Measurements from ENCODE around the gene RABGAP1L. TPM values are rescaled to one million over a fixed set of nuclear protein-coding genes. Genes with fewer than 3 reads are reported as not detected.

The RABGAP1L gene
- total and polyA plus RNA-seq, 10 donors, result 30.3 to 125 (median 77.7) TPM

DNA sequence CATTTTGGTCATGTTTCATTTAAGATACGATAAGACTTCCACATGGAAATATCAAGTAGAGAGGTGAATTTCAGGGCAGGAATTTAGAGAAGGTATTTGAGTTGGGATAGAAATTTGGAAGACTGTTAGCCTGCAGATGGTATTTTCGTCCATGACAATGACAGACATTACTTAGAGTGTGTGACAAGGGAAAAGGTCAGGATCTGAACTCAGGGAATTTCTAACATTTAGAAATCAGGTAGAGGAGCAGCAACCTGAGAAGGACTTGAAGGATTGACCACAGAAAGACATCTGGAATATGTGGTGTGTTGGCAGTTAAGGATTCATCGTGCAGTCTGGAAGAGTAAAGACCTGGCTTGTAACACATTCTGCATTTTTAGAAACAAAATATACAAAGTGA is 57.9 kb downstream of the RABGAP1L start:
- Histone ChIP-seq H3K9me3 (peaks cover 0 to 3% (median 0%) of the 10 kb centered on the region in 8 donors), H3K36me3 (peaks cover 0 to 21% (median 2%) of the 10 kb centered on the region in 6 donors), H3K27ac (no peak overlapping the region), H3K4me1 (peaks cover 0 to 44% (median 6%) of the 10 kb centered on the region in 6 donors), H3K4me3 (no peak overlapping the region), H3K27me3 (replicated peaks in 1 of 7) (no peaks in the 10 kb centered on the region)
- no peak for DNase-seq
- intact Hi-C loops (cut with DNase I; ENCODE audit: low total_unique reads), result loop anchor here (5.0 kb wide), 1 partner anchor 795 kb away; no protein-coding TSS in a partner anchor
- 46 to 67% (median 52%) methylated on average over 3 of the region's 3 CpGs for WGBS, 5 donors
- TF ChIP-seq POLR2A (IDR thresholded peaks at IDR 0.05), result no peak
- TF ChIP-seq, protein P1, sequence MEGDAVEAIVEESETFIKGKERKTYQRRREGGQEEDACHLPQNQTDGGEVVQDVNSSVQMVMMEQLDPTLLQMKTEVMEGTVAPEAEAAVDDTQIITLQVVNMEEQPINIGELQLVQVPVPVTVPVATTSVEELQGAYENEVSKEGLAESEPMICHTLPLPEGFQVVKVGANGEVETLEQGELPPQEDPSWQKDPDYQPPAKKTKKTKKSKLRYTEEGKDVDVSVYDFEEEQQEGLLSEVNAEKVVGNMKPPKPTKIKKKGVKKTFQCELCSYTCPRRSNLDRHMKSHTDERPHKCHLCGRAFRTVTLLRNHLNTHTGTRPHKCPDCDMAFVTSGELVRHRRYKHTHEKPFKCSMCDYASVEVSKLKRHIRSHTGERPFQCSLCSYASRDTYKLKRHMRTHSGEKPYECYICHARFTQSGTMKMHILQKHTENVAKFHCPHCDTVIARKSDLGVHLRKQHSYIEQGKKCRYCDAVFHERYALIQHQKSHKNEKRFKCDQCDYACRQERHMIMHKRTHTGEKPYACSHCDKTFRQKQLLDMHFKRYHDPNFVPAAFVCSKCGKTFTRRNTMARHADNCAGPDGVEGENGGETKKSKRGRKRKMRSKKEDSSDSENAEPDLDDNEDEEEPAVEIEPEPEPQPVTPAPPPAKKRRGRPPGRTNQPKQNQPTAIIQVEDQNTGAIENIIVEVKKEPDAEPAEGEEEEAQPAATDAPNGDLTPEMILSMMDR (IDR thresholded peaks at IDR 0.05 in 8 of 11, conservative IDR thresholded peaks at IDR 0.05 in 3 of 11), result no peak
- no peak for TF ChIP-seq POLR2AphosphoS5 (IDR thresholded peaks at IDR 0.05)

DNA sequence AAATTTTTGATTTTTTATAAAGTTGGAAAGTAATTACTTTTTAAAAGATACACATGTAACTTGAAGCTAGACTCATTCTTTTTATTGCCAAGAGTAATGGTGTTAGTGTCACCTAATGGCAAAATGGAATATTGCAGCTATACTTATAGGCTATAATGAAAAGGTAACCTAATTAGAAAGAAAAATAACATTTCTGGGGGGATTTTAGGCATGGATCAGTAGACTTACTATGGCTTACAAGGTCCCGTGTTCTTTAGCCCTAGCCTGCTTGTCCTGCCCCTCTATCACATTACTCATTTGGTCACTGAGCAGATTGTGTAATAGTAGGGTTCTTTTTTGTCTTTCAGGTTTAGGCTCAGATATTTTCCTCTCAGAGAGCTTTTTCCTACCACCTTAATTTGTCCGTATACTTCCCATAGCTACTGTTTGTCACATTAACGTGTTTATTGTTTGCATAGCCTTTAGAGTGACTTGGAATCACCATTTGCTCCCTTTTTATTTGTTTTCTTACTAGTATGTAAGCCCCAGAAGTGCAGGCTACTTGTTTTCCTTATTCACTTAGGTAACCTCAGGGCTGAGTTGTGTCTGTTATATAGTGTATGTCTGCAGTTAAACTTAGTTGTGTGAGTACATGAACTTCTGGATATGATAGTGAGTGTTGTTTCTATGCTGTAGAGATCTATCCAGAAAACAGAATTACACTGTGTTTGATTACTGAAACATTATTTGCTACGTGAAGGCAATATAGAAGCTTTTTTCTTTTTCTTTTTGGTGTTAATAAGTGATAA is 58.7 kb downstream of the RABGAP1L start:
- 45 to 62% (median 53%) methylated on average over 4 of the region's 4 CpGs for WGBS, 5 donors
- no peak overlapping the region for H3K4me3 ChIP-seq
- H3K27me3 ChIP-seq (replicated peaks in 1 of 7), result no peaks in the 10 kb centered on the region
- H3K4me1 ChIP-seq, result peaks cover 0 to 44% (median 6%) of the 10 kb centered on the region in 6 donors
- H3K27ac ChIP-seq, result peak overlapping the region in 1 of 8 donors; percentile 8
- H3K36me3 ChIP-seq, result peaks cover 0 to 29% (median 3%) of the 10 kb centered on the region in 6 donors
- intact Hi-C loops (cut with DNase I; ENCODE audit: low total_unique reads), result loop anchor here (5.0 kb wide), 1 partner anchor 796 kb away; no protein-coding TSS in a partner anchor
- TF ChIP-seq POLR2AphosphoS5 (IDR thresholded peaks at IDR 0.05), result no peak
- TF ChIP-seq, protein P1 (IDR thresholded peaks at IDR 0.05 in 8 of 11, conservative IDR thresholded peaks at IDR 0.05 in 3 of 11), result peak; percentile 23 to 75 (median 68)
- no peak for DNase-seq
- peaks cover 0 to 9% (median 0%) of the 10 kb centered on the region in 8 donors for H3K9me3 ChIP-seq

DNA sequence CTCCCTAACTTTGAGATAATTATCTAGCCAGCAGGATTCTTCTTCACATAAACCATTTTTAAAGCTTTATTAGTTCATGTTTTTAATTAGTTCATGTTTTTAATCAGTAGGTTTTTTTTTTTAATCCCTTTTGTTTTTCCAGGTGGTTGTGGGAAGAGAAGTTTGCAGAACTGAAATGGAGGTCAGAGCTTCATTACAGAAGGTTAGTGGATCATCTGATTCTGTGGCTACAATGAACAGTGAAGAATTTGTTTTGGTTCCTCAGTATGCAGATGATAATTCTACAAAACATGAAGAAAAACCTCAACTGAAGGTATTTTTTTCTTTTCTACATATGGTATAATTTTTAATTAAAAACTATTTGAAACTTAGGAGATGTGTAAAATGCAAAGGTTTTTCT is 59.7 kb downstream of the RABGAP1L start:
- no peak overlapping the region for H3K4me3 ChIP-seq
- TF ChIP-seq POLR2AphosphoS5 (IDR thresholded peaks at IDR 0.05) (no peak), POLR2A (IDR thresholded peaks at IDR 0.05) (no peak)
- TF ChIP-seq, protein P1 (IDR thresholded peaks at IDR 0.05 in 8 of 11, conservative IDR thresholded peaks at IDR 0.05 in 3 of 11), result no peak
- intact Hi-C loops (cut with DNase I; ENCODE audit: low total_unique reads), result loop anchor here (5.0 kb wide), 1 partner anchor 797 kb away; no protein-coding TSS in a partner anchor
- H3K4me1 ChIP-seq, result peaks cover 0 to 44% (median 6%) of the 10 kb centered on the region in 6 donors
- H3K36me3 ChIP-seq, result peaks cover 0 to 29% (median 3%) of the 10 kb centered on the region in 6 donors
- H3K27me3 ChIP-seq (replicated peaks in 1 of 7), result no peaks in the 10 kb centered on the region
- H3K9me3 ChIP-seq, result peaks cover 0 to 9% (median 0%) of the 10 kb centered on the region in 8 donors
- DNase-seq, result no peak
- H3K27ac ChIP-seq, result peak overlapping the region in 3 of 8 donors; percentile 3 to 27 (median 26)

All from spleen (tissue), 11 donors.